ENCODE results near the gene PDGFB.

The PDGFB gene

DNA sequence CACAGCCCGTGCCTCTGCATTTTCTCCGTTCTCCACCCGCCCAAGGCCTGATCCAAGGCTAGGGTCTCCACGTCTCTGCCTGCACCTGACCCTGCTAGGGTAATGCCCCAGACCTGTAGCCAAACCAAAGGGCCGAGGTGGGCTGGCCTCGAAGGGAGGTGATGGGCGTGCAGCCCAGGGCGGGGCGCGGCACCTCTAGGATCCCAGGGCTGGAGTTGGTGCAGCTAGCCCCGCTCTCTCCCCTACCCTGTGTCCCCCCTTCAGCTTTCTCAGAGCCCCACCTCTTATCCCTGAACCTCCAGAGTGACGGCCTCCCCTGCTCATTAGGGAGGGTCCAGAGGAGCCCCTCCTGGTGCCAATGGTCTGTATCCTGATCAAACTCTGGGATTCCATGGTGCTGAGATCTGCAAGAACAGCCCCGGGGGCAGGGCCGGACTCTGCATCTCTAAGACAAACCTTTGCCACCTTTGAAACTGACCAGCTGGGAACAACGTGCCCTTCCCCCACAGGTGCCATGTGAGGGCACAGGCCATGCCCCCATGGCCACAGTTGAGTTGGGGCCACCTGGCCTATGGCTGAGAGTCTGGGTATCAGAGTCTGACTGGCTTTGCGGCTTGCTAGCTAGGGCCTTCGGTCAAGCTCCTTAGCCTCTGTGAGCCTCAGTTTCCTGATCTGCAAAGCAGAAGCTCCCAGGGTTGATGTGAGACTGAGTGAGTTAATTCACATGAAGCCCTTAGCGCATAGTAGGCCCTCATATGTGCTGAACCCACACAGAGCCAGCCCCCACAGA, 69.2 kb downstream of the PDGFB start:
- DNase-seq (ENCODE audit: low spot score) = no peak

GRCh38 chr22:39174498-39175352, 70.1 kb downstream of the PDGFB start:
- DNase-seq (ENCODE audit: low spot score) = peak; percentile 41

GRCh38 chr22:39173787-39174497, 70.8 kb downstream of the PDGFB start:
- no peak for DNase-seq (ENCODE audit: low spot score)

All from pons (tissue), 1 donor.